GM19351 (cell line): Measurements from ENCODE around the gene PPM1L.

Source experiments
- ATAC-seq: cut with Tn5 transposase; IDR thresholded peaks from one replicate; pipeline ENCODE4 v1.9.1; 2021; ENCODE audit warnings: mild to moderate bottlenecking, moderate library complexity; ENCODE audit not compliant: unreplicated experiment

PPM1L gene

DNA sequence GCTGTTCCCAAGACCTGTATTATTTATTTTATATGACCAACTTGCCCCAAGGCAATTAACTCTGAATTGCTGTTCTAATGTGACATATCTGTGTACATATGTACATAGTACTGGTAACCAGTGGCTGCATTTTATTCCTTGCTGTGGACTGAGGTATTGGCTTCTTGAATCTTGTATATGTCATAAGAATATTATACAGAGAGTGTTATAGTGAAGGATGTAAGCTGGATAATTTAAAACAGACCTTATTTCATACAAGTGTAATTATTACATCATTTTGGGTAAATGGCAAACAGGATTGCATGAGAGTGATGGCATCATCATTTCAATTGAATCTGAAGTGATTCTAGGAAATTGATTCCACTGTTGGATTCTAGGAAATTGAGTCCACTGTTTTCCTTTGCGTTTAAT lies 316.2 kb downstream of the PPM1L start:
- no peak for ATAC-seq

DNA sequence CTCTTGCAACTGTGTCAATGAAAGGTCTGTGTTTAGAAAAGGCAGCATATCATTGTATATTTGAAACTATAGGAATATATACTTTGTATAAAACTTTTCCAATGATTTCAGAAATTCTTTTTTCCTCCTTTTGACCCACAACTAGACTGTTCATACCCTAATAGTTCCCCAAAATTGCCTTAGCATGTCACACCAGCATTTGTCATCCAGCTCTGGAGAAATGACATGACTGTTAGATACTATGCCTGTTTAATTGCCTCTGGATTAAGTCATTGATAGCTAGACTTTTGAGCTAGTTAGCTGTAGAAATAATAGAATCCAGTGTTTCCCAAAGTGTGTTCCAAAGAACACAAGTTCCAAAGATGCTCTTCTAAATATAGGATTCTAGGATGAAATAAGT lies 316.7 kb downstream of the PPM1L start:
- no peak for ATAC-seq

DNA sequence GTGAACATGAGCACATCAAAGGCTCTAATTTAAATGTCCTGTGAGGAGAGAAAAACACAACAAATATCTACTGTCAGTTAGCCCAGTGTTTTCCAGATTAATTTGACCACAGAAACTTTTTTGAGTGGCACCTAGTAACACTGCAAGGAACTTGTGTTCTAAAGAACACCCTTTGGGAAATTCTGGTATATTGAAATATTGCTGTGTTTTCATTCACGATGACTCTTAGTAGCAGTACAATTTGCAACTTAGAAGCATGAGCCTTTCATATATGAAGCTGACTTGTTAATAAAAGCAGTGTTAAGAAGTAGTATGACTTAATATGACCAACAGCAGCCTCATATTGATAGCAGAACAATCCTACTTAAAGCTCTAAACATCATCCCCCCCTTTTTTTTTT lies 317.1 kb downstream of the PPM1L start:
- ATAC-seq, result no peak

DNA sequence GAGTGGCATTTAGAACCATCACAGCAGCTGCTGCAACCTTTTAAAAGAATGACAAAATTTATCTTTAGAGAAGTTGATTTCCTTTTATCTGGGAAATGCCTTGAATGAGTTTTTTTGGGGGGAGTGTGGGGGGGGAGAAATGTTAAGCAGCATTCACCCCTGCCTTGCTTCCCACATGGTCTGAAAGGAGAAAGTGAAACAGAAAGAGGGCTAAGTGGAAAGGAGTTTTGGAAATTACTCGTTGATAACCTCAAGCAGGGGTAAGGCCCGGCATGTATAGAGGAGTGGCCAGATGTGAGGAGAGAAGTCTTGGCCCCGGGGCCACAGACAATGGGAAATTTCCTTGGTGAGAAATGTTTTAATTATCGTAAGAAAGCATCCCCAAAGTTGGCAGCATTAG lies 325.6 kb downstream of the PPM1L start:
- peak; percentile 87 for ATAC-seq

DNA sequence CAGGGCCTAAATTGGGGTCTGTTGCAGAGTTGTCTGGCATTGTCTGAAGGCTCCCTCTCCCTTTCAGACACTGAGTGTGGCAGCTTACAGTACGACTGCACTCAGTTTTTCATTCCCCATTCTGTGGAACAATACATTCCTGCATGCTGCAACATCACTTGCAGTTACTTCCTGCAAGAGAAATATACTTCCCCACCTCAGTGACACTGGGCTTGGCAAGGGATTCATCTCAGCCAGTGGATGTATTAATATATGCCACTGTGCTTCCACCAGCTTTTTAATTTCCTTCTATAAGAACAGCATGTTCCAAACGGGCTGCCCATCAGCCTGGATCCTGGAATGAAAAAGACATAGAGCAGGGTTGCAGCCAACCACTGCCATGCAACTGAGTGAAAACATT lies 326.0 kb downstream of the PPM1L start:
- peak; percentile 27 for ATAC-seq

DNA sequence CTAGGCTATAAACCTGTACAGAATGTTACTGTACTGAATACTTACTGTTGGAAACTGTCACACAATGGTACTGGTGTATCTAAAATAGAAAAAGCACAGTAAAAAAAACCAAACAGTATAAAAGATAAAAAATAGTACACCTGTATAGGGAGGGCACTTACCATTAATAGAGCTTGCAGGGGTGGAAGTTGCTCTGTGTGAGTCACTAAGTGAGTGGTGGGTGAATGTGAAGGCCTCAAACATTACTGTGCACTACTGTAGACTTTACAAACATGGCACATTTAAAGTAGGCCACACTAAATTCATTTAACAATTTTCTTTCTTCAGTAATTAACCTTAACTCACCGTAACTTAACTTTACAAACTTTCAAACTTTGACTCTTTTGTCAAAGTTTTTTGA lies 327.1 kb downstream of the PPM1L start:
- no peak for ATAC-seq

DNA sequence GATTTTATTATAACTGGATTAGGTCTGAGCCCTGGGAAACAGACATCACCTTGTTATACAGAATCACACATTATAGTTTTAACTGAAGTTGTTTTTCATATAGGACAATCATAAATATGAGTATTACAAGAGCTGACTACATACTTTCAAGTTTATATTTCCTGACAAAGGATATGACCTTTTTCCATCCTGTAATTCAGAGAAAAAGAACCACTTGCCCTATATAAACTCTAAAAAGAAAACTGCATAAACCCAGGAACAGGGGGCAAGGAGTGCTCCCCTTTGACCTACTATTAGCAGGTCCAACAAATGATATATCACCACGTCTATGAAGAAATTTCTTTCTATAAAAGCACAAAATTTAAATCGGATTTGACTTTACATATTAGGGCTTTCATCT lies 328.2 kb downstream of the PPM1L start:
- ATAC-seq, result no peak

DNA sequence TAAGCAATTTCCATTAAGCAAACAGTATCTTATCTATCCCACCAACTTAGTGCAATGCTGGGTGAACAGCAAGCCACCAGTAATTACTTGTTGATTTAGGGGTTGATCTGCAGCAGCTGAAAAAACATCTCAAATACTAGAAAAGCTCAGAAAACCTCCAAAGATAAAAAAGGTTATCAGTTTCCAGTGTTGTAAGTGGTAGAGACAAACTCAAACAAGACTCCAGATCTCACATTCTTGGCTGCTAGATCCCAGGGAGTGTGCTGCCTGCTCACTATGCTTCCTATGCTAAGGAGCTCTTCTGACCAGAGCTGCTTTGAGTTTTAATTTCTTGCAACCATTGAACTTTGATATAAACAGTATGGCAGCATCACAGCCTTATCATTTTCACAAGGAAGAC lies 337.9 kb downstream of the PPM1L start:
- ATAC-seq, result no peak

DNA sequence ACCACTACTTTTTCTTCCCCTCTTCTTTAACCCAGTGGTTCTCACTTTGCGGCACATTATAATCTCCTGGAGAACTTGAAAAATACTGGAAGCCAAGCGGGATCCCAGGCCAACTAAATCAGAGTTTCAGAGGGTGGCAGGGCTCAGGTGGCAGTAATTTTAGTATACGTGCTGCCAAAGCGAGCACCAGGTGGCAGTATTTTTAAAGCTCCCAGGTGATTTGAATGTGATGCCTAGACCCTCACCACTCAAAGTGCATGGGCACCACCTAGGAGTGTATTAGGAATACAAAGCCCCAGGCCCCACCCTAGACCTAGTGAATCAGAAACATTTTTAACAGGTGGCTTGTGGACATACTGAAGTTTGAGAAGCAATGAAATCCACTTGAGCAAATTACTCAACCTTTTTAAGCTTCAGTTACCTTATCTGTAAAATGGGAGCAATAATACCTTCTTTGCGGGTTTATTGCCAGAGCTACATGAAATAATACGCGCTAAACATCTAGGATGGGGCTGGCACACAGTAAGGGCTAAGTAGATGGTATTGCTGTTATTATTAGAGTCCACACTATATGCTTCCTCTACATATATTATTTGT lies 340.8 kb downstream of the PPM1L start:
- peak; percentile 47 for ATAC-seq

DNA sequence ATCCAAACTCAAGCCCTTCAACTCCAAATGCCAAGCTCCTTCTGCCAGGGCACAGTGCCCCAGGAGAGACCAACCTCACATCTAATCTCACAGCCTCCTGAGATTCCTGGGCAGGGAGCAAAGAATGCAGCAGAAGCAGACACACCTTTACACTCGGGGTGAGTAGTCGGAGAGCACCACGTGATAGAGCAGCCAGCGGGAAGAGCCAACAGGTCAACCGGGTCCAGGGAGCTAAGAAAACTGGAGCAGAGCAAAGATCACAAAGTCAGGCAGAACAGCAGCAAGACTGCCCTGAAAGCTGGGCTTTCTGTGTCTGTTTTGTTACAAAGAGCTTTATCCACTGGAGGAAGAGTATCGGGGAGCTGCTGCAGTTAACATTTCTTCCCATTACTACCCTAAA lies 345.0 kb downstream of the PPM1L start:
- no peak for ATAC-seq

DNA sequence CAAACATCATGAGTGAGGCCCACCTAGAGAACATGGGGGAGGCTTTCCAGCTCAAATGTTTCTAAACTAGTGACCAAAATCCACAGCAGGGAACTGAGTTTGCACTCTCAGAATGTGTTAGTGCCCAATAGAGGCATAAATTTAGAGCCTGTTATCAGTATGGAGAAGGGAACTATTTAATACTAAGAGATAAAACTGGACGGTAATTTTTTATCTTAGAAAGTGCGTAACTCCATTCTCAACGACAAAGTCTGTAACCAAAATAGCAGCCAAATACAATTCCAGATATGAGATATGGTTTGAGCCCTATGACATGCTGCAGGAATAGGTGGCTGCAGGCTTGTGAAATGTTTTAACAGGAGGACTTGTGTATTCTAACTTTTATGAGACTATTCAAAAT lies 345.6 kb downstream of the PPM1L start:
- ATAC-seq, result no peak

DNA sequence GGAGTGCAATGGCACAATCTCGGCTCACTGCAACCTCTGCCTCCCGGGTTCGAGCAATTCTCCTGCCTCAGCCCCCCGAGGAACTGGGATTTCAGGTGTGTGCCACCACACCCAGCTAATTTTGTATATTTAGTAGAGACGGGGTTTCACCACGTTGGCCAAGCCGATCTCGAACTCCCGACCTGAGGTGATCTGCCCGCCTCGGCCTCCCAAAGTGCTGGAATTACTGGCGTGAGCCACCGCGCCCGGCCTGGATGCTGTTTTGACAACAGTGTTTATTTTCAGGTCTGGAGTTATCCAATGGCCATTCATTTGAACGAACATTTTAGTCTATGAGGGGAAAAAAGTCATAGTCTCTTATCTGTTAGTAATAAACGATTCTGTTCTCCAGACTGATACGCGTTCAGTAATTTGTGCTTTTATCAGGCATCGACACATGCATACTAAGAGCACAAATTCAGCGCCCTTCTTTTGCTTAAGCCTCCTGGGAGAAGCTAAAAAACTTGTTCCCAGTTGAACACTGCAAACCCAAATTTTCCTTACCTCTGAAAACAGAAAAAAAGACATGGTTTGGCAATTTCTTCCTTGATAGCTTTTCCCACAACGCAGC lies 347.9 kb downstream of the PPM1L start:
- no peak for ATAC-seq

DNA sequence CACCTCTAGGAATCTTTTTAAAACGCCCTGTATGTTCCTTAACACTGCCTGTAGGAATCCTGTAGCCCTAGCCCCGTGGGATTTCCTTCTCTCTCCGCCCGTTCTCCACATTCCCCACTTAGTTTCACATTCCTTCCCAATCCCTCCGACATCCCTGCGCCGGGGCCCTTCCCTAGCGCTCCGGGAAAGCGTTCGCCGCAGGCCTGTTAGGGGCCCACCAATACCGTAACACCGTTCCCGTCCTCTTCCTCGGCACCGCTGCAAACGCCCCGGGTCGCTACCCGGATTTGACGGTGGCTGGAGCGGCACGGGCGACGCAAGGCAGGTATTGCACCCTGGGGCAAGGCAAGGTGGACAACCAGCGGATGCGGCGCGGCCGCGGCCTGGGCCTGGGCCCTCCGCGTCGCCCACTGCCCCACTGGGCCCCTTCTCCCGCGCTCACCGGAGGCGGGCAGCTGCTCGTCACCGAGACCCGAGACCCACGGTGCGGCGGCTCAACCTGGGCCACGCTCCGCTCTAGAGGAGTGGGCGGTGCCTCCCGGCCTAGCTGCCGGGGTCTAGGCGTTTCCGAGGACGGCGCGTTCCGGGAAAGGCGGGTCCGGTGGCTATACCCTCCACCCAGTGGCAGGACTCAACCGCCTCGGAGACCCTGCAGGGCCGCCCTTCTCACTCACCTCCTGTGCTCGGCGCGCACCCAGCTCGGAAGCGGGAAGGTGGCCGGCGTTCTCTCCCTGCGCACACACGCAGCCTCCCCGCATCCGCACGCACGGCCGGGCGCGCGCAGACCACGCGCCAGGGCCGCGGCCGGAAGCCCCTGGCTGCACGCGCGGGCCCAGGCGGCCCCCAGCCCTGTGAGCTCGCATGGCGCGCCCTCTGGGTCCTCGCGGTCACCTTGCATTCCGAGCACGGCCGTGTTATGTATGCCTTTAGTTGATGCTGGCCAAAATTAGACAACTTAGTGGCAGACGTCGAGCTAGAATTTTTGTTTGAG lies 348.8 kb downstream of the PPM1L start, which contains the start of gene B3GALNT1:
Gene B3GALNT1, minus strand, starts transcription at position 789 of the 991 bp plus-strand sequence. CDS start 18,595 bp downstream, outside the sequence.
- peak; percentile 67 for ATAC-seq

DNA sequence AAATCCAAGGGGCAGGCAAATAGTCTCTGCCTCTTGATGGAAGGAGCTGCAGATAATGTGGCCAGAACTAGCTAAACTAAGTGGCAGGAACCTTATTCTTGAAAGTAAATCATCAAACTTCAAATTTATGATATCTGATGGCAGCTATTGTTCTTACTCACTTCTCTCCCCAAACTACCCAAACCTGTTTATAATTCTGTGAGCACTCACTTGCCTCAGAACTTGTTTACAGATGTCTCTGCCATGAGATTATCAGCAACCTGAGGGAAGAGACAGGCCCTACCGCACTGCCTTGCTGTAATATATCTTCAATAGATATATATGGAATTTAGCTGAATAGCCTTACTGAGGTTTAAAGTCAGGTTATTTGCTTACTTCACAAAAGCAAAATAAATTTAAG lies 351.3 kb downstream of the PPM1L start:
- ATAC-seq, result no peak

DNA sequence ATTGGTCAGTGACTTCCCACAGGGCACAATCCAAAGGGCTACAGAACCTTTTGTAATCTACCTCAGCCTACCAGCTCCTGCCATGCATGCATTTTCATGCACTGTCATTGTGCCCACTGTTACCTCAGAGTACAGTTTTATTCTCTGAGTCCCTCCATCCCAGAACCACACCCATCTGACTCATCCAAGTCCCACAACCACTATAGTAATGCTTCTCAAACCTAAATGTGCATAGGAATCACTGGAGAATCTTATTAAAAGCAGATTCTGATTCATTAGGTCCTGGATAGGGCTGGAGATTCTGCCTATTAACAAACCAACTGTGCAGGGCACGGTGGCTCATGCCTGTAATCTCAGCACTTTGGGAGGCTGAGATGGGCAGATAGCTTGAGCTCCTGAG lies 352.8 kb downstream of the PPM1L start:
- ATAC-seq, result no peak

DNA sequence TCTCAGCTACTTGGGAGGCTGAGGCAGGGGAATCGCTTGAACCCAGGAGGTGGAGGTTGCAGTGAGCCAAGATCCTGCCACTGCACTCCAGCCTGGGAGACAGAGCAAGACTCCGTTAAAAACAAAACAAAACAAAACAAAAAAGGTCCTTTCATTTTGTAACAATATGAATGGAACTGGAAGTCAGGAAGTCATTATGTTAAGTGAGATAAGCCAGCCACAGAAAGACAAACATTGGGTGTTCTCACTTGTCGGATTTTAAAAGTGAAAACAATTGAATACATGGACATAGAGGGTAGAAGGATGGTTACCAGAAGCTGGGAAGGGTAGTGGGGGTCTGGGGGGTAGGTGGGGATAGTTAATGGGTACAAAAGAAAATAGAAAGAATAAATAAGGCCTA lies 361.6 kb downstream of the PPM1L start:
- ATAC-seq, result no peak

DNA sequence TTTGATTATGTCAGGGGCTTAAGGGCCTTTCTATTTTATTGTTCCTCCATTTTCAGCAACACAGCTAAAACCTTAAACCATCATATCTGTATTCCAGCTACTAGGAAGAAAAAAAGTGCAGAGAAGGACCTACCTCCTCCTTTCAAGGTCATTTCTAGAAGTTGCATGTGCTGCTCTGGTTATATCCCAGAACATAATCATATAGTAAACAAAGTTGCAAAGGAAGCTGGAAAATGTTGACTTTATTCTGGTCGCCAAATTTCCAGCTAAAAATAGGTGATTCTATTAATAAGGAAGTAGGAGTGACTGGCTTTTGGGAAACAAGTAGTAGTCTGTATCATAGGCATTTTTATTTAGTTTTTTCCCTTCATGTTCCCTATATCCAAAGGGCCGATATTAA lies 370.5 kb downstream of the PPM1L start:
- no peak for ATAC-seq
